GM12872 (cell line): ENCODE data around the gene IFIT3.

Source experiments
- TF ChIP-seq, protein P1 (sequence below): IDR thresholded peaks from 3 replicates; pipeline ENCODE4 v1.5.1; 2011; ENCODE audit warnings: low read depth, mild to moderate bottlenecking, low read length, moderate library complexity; ENCODE audit not compliant: insufficient read depth

The IFIT3 gene

DNA sequence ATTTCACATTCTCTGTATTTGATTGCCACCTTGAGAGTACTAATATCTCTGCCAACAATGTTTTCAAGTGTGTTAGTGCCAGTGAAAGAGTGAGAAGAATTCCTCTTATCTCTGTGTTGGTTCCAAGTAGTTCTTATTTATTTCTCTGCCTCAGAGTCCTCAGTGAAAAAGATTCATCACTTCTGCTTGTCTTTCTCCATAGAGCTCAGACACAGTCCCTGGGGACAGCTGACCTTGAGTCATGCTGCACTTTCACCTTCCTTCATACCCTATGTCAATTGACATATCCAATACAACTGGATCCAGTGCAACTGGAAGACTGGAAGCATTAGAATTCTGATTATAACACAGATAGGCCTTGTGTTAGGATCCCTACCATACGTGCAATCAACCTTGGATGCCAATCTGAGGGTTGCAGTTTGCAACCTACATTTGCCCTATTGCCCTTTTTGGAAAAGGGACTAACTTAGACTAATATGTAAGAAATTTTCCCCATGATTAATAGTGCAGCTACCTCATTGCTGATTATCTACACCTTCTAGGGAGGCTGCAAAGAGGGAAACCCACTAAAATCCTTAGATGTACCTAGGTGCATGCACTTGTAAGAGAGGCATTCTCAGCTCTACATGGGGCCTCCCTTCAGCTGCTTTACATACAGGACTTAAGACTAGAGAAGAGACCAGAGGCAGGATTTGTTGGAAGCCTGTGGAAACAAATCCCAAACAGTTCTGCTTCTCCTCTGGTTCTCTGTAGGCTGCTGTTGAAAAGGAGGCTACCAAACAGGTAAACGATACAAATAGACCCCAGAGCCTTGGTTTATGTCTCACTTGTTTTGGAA is 17.5 kb upstream of the IFIT3 start:
- TF ChIP-seq, protein P1, sequence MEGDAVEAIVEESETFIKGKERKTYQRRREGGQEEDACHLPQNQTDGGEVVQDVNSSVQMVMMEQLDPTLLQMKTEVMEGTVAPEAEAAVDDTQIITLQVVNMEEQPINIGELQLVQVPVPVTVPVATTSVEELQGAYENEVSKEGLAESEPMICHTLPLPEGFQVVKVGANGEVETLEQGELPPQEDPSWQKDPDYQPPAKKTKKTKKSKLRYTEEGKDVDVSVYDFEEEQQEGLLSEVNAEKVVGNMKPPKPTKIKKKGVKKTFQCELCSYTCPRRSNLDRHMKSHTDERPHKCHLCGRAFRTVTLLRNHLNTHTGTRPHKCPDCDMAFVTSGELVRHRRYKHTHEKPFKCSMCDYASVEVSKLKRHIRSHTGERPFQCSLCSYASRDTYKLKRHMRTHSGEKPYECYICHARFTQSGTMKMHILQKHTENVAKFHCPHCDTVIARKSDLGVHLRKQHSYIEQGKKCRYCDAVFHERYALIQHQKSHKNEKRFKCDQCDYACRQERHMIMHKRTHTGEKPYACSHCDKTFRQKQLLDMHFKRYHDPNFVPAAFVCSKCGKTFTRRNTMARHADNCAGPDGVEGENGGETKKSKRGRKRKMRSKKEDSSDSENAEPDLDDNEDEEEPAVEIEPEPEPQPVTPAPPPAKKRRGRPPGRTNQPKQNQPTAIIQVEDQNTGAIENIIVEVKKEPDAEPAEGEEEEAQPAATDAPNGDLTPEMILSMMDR = no peak

DNA sequence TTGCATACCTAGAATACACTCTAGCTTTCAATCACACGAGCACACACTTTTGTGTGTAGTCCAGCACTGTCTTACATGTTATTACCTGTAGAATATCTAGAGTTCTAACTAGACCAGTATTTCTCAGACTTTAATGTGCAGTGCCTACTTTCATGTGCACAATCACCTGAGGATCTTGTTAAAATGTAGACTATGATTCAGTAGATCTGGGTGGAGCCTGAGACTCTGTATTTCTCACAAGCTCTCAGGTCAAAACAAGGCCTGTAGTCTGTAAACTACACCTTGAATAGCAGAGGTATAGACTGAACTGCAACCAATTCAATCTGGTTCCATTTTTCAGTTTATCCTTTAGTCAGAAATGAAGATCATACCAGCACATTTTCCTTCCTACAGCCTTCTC is 14.8 kb upstream of the IFIT3 start:
- TF ChIP-seq, protein P1 = no peak

DNA sequence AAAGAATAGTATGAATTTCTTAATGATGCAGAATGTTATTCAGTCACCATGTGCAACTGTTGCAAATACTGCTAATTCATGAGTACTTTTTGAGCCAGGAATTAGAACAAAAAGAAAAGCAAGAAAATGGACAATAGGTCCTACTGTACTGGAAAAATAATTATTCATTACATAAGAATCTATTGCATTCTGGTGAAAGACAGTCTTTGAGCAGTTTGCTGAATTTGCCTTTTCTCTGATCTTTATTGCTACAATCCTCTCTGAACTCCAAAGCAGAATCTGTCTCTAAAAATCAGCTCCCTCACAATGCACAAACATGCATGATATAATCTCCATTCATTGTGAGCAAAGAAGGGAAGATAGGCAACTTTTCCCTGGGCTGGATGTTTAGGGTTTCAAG is 13.1 kb upstream of the IFIT3 start:
- TF ChIP-seq, protein P1 = no peak

DNA sequence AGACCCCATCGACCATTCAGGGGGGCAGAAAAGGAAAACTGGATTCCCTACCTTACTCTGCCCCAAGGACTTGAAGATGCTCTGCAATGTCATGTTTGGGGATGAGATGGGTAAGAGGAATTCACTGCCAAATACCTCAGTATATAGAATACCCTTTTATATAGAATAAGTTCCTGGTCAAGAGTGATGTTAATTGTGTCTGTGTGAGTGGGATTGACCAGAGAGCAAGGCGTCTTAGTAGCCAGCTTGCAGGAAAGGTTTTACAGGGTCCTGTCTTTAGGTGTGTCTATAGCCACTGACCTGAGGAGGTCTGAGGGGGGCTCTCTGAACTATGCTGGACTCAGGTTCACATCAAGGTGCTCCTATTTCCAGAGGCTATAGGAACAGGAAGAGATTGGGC is 1.4 kb downstream of the IFIT3 start:
- TF ChIP-seq, protein P1 = no peak

GRCh38 chr10:89330537-89331212 is 2.9 kb downstream of the IFIT3 start:
- TF ChIP-seq, protein P1 = no peak

GRCh38 chr10:89332123-89332633 is 4.4 kb downstream of the IFIT3 start:
- TF ChIP-seq, protein P1 = no peak

GRCh38 chr10:89335226-89335625 is 7.4 kb downstream of the IFIT3 start:
- TF ChIP-seq, protein P1 = no peak
